ENCODE data around the gene PRKN. TPM values are rescaled to one million over a fixed set of nuclear protein-coding genes. Genes with fewer than 3 reads are reported as not detected.

The PRKN gene
- under 1 TPM; 0.82 to 1.00 TPM for total RNA-seq

DNA sequence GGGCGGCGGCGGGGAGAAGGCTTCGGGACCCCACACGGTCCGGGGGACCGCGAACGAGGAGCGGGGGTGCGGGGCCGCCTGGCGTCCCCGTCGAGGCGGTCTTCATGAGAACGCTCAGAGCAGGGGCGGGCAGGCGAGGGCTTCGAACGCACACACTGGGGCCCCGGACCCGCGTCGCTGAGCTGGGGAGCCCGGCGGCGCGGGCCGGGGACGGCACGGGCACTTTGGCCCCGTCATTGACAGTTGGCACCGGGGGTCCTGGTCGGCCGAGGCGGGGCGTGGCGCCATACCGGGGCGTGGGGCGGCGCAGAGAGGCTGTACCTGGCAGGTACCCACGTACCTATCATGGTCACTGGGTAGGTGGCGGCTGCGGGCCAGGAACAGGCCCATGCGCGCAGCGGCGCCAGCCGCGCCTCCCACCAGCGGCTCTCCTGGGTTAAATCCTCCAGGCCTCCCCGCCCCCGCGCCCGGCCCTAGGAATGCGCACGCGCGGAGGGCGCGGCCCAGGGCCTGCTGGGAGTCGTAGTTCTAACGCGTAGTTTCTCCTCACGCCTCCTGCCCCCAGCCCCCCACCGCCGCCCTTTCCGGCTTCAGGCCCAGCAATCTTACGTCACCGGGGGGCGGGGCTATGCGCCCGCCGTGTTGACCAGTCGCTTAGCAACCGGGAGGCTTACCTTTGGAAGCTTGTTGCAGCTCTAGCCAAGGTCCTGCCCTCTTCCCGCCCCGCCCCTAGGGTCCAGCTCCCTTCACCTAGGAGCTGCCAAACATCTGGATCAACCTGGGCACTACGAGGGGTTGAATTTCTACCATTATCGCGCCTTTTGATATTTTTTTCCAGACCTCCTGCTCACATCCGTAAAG lies at the start of gene PRKN, which contains the start of gene PACRG:
TSS of gene PRKN (minus strand) at position 445 of the 861 bp plus-strand sequence.
TSS of gene PACRG (plus strand) at position 653 of the 861 bp plus-strand sequence.
- POLR2A ChIA-PET = interaction anchor here (0.5 kb wide), 1 partner anchor 14 kb away, joined by 4 read pairs; no protein-coding TSS in a partner anchor

DNA sequence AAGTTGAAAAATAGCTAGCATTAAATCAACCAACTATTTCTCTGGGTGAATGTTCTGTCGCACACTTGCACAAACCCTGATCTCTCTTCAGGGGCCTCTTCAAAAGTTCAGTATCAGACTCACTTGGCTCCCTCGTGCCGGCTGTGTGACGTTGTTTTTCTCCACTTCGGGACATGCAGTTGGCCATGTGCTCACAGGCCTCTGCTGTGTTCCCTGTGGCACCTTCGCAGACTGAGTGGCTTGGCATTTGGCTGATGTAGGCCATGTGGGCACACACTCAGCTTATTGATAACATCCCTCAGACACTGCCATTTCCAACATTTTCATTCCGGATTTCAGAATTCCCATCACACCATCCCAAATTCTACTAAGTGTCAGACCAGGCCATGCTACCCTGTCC lies 49.5 kb upstream of the PRKN start:
- CTCF ChIA-PET = no interaction called here
- POLR2A ChIA-PET = no interaction called here
- no peak for DNase-seq
- Mint-ChIP-seq H3K27ac (no peak overlapping the region), H3K9me3 (peaks cover 18% of the 10 kb centered on the region), H3K4me1 (ENCODE audit: low read depth) (no peaks in the 10 kb centered on the region), H3K36me3 (no peaks in the 10 kb centered on the region), H3K27me3 (no peaks in the 10 kb centered on the region), H3K4me3 (no peak overlapping the region)
- intact Hi-C loops (cut with micrococcal nuclease) = no loop called here

More for the DNA sequence above, at the start of gene PRKN, which contains the start of gene PACRG:
- Mint-ChIP-seq H3K4me3 (peak within 1 kb of the TSS; percentile 83), H3K9me3 (peaks cover 4% of the 10 kb centered on the region), H3K27ac (peak within 1 kb of the TSS; percentile 57), H3K4me1 (ENCODE audit: low read depth) (peaks cover 9% of the 10 kb centered on the region), H3K27me3 (peaks cover 2% of the 10 kb centered on the region), H3K36me3 (no peaks in the 10 kb centered on the region)
- intact Hi-C loops (cut with micrococcal nuclease) = loop anchor here (2.0 to 5.0 kb wide), 2 partner anchors 687 to 1335 kb away; partner anchors contain the start of gene QKI
- peak; percentile 98 for DNase-seq
- CTCF ChIA-PET = interaction anchor here (0.7 kb wide), 1 partner anchor 488 kb away, joined by 3 read pairs; no protein-coding TSS in a partner anchor

DNA sequence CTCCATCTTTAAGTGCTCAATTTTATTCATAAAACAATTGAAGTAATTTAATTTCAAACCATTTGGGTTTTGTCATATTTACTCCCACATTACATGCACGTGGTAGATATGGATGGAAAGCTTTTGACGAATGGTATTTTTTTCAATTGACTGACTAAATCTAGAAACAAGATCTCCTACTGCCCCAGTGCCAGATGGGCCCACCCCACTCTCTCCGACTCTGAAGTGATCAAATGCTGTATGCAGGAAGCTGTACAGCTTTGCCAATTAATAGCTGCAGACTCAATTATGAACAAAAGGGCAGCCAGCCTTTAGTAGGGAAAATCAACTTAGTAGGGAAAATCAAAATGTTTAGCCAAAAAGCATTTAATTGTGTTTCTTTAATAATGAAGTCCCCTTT lies 46.4 kb upstream of the PRKN start:
- no peaks in the 10 kb centered on the region for H3K36me3 Mint-ChIP-seq
- no peak overlapping the region for H3K4me3 Mint-ChIP-seq
- CTCF ChIA-PET = no interaction called here

DNA sequence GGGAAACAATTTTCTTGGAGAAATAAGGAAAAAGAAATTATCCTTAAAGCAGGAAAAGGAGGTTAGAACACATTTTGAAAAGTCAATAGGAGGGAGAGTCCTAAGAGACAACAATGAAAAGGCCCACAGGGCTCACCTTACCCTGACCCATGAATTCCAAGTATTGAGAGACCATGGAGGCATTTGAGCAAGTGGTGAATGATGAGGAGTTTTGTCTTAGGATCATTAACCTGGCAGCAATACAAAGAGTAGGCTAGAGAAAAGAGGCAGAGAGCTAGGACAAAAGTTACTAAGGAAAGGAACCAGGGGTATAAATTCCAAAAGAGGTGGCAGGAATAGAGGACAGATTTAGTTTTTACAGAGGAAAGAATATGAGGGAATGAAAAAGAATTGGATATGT lies 44.9 kb upstream of the PRKN start:
- no peak overlapping the region for H3K4me3 Mint-ChIP-seq
- CTCF ChIA-PET = no interaction called here
- no peaks in the 10 kb centered on the region for H3K4me1 Mint-ChIP-seq (ENCODE audit: low read depth)
- intact Hi-C loops (cut with micrococcal nuclease) = no loop called here
- DNase-seq = no peak
- no peaks in the 10 kb centered on the region for H3K9me3 Mint-ChIP-seq
- no peaks in the 10 kb centered on the region for H3K36me3 Mint-ChIP-seq
- POLR2A ChIA-PET = no interaction called here
- no peaks in the 10 kb centered on the region for H3K27me3 Mint-ChIP-seq
- no peak overlapping the region for H3K27ac Mint-ChIP-seq

More for the DNA sequence above, 46.4 kb upstream of the PRKN start:
- POLR2A ChIA-PET = no interaction called here
- Mint-ChIP-seq H3K9me3 (peaks cover 3% of the 10 kb centered on the region), H3K27me3 (no peaks in the 10 kb centered on the region), H3K27ac (no peak overlapping the region), H3K4me1 (ENCODE audit: low read depth) (no peaks in the 10 kb centered on the region)
- intact Hi-C loops (cut with micrococcal nuclease) = no loop called here
- DNase-seq = no peak

DNA sequence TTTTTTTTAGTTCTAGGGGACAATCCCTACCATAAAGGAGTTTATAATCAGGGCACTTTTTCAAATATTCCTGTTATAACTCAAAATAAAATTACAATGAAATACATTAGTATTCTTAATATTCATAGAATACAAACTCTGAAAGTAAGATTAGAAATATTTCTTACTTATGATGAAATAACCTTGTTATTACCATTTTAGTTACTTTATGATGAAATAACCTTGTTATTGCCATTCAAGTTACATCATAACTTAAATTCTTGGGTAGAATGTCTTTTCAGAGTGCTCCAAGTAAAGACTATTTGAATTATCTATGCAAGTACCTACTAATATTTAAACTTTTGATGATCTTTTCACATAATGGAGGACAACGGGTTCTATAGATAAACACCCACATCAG lies 43.4 kb upstream of the PRKN start:
- Mint-ChIP-seq H3K27me3 (peaks cover 2% of the 10 kb centered on the region), H3K4me3 (no peak overlapping the region), H3K4me1 (ENCODE audit: low read depth) (no peaks in the 10 kb centered on the region), H3K36me3 (no peaks in the 10 kb centered on the region), H3K27ac (no peak overlapping the region), H3K9me3 (no peaks in the 10 kb centered on the region)
- ChIA-PET POLR2A (no interaction called here), CTCF (no interaction called here)
- intact Hi-C loops (cut with micrococcal nuclease) = no loop called here
- DNase-seq = no peak

DNA sequence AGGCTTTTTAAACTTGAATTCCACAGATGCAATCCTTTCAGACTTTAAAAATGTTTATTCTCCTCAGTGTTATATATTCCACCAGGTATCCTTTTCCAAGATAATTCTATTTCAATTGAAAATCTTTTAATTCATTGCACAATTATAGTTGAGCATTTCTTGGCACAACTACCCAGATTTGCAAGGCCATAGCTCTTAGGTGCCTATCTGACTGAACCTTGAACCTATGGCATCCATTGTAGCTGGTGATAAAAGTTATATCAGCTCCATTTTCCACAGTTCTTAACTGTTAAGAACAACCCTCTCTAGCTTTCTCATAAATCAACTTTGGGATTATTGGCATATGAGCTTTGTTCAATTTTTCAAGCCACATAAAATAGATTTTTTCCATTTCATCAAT lies 42.6 kb upstream of the PRKN start:
- CTCF ChIA-PET = no interaction called here
- H3K4me1 Mint-ChIP-seq (ENCODE audit: low read depth) = no peaks in the 10 kb centered on the region

DNA sequence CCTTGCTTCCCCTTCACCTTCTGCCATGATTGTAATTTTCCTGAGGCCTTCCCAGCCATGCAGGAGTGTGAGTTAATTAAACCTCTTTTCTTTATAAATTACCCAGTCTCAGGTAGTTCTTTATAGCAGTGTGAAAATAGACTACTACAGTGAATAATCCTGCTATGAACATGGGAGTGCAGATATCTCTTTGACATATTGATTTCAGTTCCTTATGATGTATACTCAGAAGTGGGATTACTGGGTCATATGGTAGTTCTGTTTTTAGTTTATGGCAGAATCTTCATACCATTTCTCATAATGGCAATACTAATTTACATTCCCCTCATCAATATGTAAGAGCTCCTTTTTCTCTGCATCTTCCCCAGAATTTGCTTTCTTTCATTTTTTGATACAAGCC lies 26.2 kb upstream of the PRKN start:
- POLR2A ChIA-PET = no interaction called here
- DNase-seq = no peak
- intact Hi-C loops (cut with micrococcal nuclease) = no loop called here
- H3K4me1 Mint-ChIP-seq (ENCODE audit: low read depth) = no peaks in the 10 kb centered on the region
- H3K27me3 Mint-ChIP-seq = no peaks in the 10 kb centered on the region
- no peak overlapping the region for H3K4me3 Mint-ChIP-seq
- CTCF ChIA-PET = no interaction called here
- H3K36me3 Mint-ChIP-seq = no peaks in the 10 kb centered on the region
- H3K27ac Mint-ChIP-seq = no peak overlapping the region
- no peaks in the 10 kb centered on the region for H3K9me3 Mint-ChIP-seq

More for the DNA sequence above, 42.6 kb upstream of the PRKN start:
- POLR2A ChIA-PET = no interaction called here
- no peak overlapping the region for H3K4me3 Mint-ChIP-seq
- DNase-seq = no peak
- H3K36me3 Mint-ChIP-seq = no peaks in the 10 kb centered on the region
- peaks cover 2% of the 10 kb centered on the region for H3K27me3 Mint-ChIP-seq
- intact Hi-C loops (cut with micrococcal nuclease) = no loop called here
- no peaks in the 10 kb centered on the region for H3K9me3 Mint-ChIP-seq
- H3K27ac Mint-ChIP-seq = no peak overlapping the region

DNA sequence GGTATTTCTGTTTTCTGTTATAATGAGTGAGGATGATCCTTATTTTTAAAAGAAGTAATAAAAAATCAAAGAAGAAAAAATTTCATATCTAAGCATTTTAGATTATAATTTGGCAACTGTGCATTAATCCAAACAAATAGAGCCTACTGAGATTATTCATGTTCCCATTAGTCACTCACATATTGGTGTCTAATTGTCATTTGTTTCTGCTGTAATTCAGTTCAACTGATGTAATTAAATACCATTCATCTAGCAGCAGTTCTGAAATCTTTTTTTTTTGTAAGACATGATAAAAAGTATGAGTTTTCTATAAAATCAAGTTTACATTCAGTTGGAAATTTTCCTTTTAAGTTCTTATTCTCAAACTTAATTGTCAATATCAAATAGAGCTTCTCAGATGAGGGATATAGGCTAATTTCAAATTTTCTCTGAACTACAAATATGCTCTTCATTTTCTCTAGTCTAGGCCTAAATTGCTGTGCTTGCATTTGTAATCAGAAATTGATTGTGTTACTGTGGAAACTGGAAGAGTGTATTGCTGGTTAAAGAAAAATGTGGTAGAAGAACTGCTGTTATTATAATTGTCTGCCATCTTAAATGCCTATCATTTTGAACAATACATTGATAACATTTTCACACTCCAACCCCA lies 23.8 kb upstream of the PRKN start:
- Mint-ChIP-seq H3K9me3 (no peaks in the 10 kb centered on the region), H3K4me1 (ENCODE audit: low read depth) (no peaks in the 10 kb centered on the region), H3K4me3 (no peak overlapping the region), H3K27ac (no peak overlapping the region), H3K36me3 (no peaks in the 10 kb centered on the region), H3K27me3 (no peaks in the 10 kb centered on the region)
- intact Hi-C loops (cut with micrococcal nuclease) = no loop called here
- POLR2A ChIA-PET = no interaction called here
- CTCF ChIA-PET = no interaction called here
- DNase-seq = no peak

DNA sequence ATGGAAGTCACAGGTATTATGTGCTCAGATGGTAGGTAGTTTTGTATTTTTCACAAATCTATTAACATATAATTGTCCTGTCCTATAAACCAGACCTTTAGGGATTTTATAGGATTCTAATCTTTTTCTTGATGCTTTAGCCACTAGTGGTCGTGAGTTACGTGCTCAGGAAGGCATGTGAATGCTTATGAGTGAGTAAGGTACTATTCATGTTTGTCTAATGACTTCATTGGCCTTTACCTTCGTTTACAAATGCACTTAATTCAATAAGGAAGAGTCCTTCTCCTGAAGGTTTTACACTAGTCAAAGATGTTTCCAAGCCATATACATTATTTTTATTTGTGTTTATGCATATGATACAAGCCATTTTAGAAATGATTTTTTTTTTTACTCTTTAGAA lies 23.2 kb upstream of the PRKN start:
- no peak overlapping the region for H3K27ac Mint-ChIP-seq
- ChIA-PET CTCF (no interaction called here), POLR2A (no interaction called here)
- no peaks in the 10 kb centered on the region for H3K27me3 Mint-ChIP-seq
- no peaks in the 10 kb centered on the region for H3K9me3 Mint-ChIP-seq
- no peak for DNase-seq
- intact Hi-C loops (cut with micrococcal nuclease) = no loop called here
- no peaks in the 10 kb centered on the region for H3K4me1 Mint-ChIP-seq (ENCODE audit: low read depth)
- H3K36me3 Mint-ChIP-seq = no peaks in the 10 kb centered on the region
- no peak overlapping the region for H3K4me3 Mint-ChIP-seq

DNA sequence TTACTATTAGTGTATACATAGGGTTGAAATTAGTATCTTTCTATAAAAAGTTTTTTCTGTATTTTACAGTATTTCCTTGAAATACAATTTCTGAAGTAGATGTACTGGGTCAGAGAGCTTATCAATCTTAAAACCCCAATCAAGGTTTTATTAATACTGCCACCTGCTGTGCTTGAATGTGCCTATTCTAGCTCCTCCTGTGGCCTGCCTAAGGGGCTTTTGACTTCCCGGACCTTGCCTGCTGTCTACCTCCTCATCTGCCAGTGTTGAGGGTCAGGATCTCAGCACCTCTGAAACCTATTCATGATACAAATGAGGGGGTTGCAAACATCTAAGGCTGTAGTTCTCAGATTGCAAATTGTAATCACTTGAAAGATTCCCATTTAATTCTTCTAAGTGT lies 9.4 kb upstream of the PRKN start:
- peaks cover 5% of the 10 kb centered on the region for H3K4me1 Mint-ChIP-seq (ENCODE audit: low read depth)
- DNase-seq = no peak
- intact Hi-C loops (cut with micrococcal nuclease) = no loop called here
- no peak overlapping the region for H3K27ac Mint-ChIP-seq
- H3K9me3 Mint-ChIP-seq = no peaks in the 10 kb centered on the region
- ChIA-PET POLR2A (no interaction called here), CTCF (no interaction called here)
- no peaks in the 10 kb centered on the region for H3K27me3 Mint-ChIP-seq
- H3K36me3 Mint-ChIP-seq = no peaks in the 10 kb centered on the region
- no peak overlapping the region for H3K4me3 Mint-ChIP-seq

DNA sequence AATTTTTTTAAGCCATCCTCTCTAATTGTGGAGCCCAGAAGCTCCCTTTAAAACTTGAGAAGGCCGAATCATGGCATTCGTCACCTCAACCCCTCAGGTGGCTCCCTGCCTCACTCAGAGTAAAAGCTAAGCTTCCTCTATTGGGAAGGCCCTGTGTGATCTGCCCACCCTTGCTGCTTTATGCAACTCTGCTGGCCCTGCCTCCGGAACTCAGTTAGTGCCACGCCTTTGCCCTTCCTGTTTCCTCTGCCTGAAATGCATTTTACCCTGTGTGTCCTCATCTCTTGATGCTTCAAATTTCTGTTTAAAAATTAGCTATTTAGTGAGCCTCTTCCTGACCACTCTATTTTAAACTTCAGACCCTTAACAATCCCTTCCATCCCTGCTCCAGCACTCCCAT lies 5.9 kb upstream of the PRKN start:
- no peak overlapping the region for H3K4me3 Mint-ChIP-seq
- no peaks in the 10 kb centered on the region for H3K36me3 Mint-ChIP-seq
- peaks cover 5% of the 10 kb centered on the region for H3K4me1 Mint-ChIP-seq (ENCODE audit: low read depth)
- intact Hi-C loops (cut with micrococcal nuclease) = no loop called here
- H3K9me3 Mint-ChIP-seq = peaks cover 4% of the 10 kb centered on the region
- H3K27ac Mint-ChIP-seq = no peak overlapping the region
- peak; percentile 16 for DNase-seq
- no peaks in the 10 kb centered on the region for H3K27me3 Mint-ChIP-seq
- ChIA-PET POLR2A (no interaction called here), CTCF (no interaction called here)

DNA sequence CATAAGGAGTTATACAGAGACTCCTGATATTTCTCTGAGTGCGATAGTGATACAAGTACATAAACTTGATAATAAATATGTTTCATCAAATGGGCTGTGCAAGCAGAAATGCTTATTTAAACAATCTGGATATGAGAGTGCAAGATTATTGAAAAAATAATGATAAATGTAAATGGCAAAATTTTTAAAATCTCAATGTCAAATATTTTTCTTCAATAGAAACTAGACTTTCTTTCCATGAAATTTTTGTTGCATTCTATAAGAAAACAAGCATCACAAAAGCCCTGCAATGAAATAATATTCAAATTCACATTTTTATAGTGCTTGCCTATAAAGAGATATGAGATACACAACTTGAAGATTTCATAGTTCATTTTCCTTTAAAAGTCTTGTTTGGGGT lies 2.9 kb upstream of the PRKN start:
- Mint-ChIP-seq H3K36me3 (no peaks in the 10 kb centered on the region), H3K4me3 (no peak overlapping the region)
- POLR2A ChIA-PET = no interaction called here

DNA sequence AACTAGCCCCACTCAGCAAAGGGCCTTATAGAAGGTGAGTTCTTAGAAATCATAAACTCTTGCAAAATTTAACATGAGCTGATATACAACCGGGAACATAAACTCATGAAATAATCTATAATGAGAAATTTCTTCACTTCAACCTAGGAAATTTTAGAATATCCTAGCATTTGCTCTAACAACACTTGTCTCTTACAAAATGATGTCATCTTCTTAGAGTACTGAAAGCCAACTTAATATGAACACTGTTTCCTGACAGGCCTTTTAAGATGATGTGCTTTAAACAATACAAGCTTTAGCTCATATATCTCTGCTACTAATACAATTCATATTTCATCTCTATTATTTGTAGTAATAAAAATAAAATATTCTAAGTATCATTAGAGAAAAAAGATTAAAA lies 1.1 kb upstream of the PRKN start:
- H3K27ac Mint-ChIP-seq = no peak overlapping the region
- intact Hi-C loops (cut with micrococcal nuclease) = loop anchor here (5.0 kb wide), 1 partner anchor 1336 kb away; no protein-coding TSS in a partner anchor
- H3K36me3 Mint-ChIP-seq = no peaks in the 10 kb centered on the region
- ChIA-PET POLR2A (no interaction called here), CTCF (no interaction called here)
- peaks cover 4% of the 10 kb centered on the region for H3K9me3 Mint-ChIP-seq
- peaks cover 2% of the 10 kb centered on the region for H3K27me3 Mint-ChIP-seq
- peaks cover 13% of the 10 kb centered on the region for H3K4me1 Mint-ChIP-seq (ENCODE audit: low read depth)
- no peak overlapping the region for H3K4me3 Mint-ChIP-seq
- DNase-seq = no peak

More for the DNA sequence above, 2.9 kb upstream of the PRKN start:
- H3K27ac Mint-ChIP-seq = no peak overlapping the region
- H3K27me3 Mint-ChIP-seq = peaks cover 2% of the 10 kb centered on the region
- intact Hi-C loops (cut with micrococcal nuclease) = no loop called here
- CTCF ChIA-PET = no interaction called here
- H3K9me3 Mint-ChIP-seq = peaks cover 4% of the 10 kb centered on the region
- H3K4me1 Mint-ChIP-seq (ENCODE audit: low read depth) = peaks cover 15% of the 10 kb centered on the region
- no peak for DNase-seq

Measured in activated CD4-positive, alpha-beta memory T cell treated with anti-CD3 and anti-CD28 coated beads for 36 hours (primary cell).